HFF-Myc (cell line): ENCODE data around the gene NLGN4Y.
A peak's percentile ranks its signal among the peaks of the same experiment; 100 is the strongest.

Experiments
- DNase-seq: peaks from one replicate; pipeline ENCODE4 v3.0.0-alpha.2; 2011; ENCODE audit warnings: low read depth; ENCODE audit errors: extremely low read depth
- H3K4me3 ChIP-seq: replicated peaks from 2 replicates; pipeline ENCODE4 v1.5.1; 2011; ENCODE audit warnings: low read depth, mild to moderate bottlenecking, control low read depth, low read length
- CTCF ChIP-seq: IDR thresholded peaks from 2 replicates; pipeline ENCODE4 v1.5.1; 2012; ENCODE audit warnings: mild to moderate bottlenecking, low read depth, low read length, control low read depth; ENCODE audit errors: missing control alignments

NLGN4Y gene

GRCh38 chrY:14793674-14794073 lies 269.3 kb downstream of the NLGN4Y start:
- TF ChIP-seq CTCF: no peak
- DNase-seq: no peak
- no peak overlapping the region for H3K4me3 ChIP-seq

GRCh38 chrY:14798010-14798409 lies 273.7 kb downstream of the NLGN4Y start:
- TF ChIP-seq CTCF: no peak
- no peak for DNase-seq
- H3K4me3 ChIP-seq: no peak overlapping the region

GRCh38 chrY:14801096-14801495 lies 276.8 kb downstream of the NLGN4Y start:
- DNase-seq: no peak
- TF ChIP-seq CTCF: no peak
- no peak overlapping the region for H3K4me3 ChIP-seq

GRCh38 chrY:14802125-14802524 lies 277.8 kb downstream of the NLGN4Y start:
- no peak overlapping the region for H3K4me3 ChIP-seq
- DNase-seq: peak; percentile 16
- TF ChIP-seq CTCF: no peak

- H3K4me3 ChIP-seq: no peak overlapping the region
- DNase-seq: no peak
- TF ChIP-seq CTCF: no peak
These were observed 279.7 kb downstream of the NLGN4Y start for GRCh38 chrY:14804041-14804440.

GRCh38 chrY:14818452-14818851 lies 294.1 kb downstream of the NLGN4Y start:
- H3K4me3 ChIP-seq: no peak overlapping the region
- TF ChIP-seq CTCF: no peak
- DNase-seq: no peak

- no peak for DNase-seq
- TF ChIP-seq CTCF: no peak
- H3K4me3 ChIP-seq: no peak overlapping the region
These were observed 297.9 kb downstream of the NLGN4Y start for GRCh38 chrY:14822201-14822600.
